ENCODE results near the gene CDC6. TPM values are rescaled to one million over a fixed set of nuclear protein-coding genes. Genes with fewer than 3 reads are reported as not detected.

CDC6 gene
- total RNA-seq, 1 donor from 2014 or later, result 1.2 TPM

DNA sequence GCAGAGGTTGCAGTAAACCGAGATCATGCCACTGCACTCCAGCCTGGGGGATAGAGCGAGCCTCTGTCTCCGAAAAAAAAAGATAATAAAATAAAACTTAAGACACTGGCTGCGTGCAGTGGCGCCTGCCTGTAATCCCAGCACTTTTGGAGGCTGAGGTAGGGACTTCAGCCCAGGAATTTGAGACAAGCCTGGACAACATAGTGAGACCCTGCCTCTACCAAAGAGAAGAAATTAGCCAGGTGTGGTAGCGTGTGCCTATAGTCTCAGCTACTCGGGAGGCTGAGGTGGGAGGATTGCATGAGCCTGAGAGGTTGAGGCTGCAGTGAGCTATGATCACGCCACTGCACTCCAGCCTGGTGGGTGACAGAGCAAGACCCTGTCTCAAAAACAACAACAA is 47.9 kb downstream of the CDC6 start:
- peak overlapping the region; percentile 82 for H3K27ac ChIP-seq
- H3K9me3 ChIP-seq, result no peaks in the 10 kb centered on the region
- H3K36me3 ChIP-seq, result no peaks in the 10 kb centered on the region
- no peak overlapping the region for H3K4me3 ChIP-seq
- no peak for DNase-seq (ENCODE audit: low spot score in 2 of 2)
- intact Hi-C loops (cut with DNase I), result no loop called here
- no peaks in the 10 kb centered on the region for H3K27me3 ChIP-seq
- TF ChIP-seq, protein P1, sequence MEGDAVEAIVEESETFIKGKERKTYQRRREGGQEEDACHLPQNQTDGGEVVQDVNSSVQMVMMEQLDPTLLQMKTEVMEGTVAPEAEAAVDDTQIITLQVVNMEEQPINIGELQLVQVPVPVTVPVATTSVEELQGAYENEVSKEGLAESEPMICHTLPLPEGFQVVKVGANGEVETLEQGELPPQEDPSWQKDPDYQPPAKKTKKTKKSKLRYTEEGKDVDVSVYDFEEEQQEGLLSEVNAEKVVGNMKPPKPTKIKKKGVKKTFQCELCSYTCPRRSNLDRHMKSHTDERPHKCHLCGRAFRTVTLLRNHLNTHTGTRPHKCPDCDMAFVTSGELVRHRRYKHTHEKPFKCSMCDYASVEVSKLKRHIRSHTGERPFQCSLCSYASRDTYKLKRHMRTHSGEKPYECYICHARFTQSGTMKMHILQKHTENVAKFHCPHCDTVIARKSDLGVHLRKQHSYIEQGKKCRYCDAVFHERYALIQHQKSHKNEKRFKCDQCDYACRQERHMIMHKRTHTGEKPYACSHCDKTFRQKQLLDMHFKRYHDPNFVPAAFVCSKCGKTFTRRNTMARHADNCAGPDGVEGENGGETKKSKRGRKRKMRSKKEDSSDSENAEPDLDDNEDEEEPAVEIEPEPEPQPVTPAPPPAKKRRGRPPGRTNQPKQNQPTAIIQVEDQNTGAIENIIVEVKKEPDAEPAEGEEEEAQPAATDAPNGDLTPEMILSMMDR (IDR thresholded peaks at IDR 0.05), result no peak
- H3K4me1 ChIP-seq, result peaks cover 38 to 55% of the 10 kb centered on the region in 2 donors

DNA sequence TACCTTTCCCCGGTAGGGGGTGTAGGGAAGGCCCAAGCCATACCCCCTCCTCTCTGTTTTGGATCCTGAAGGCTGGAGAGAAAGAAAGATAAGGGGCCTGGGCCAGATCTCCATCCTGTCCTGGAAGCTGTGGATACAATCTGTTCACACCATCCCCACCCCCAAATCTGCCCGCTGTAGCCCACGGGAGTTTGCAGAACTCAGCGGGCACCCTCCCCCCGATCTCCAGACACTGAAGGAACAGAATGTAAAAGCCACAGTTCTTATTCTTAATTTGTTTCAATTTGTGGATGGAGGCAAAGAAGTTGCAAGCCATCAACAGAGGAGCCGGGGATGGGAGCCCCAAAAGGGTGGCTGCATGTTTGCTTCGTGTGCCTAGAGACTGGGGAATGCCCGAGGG is 49.7 kb downstream of the CDC6 start:
- Histone ChIP-seq H3K36me3 (no peaks in the 10 kb centered on the region), H3K27ac (peak overlapping the region in 1 of 2 donors; percentile 5), H3K9me3 (no peaks in the 10 kb centered on the region), H3K4me3 (no peak overlapping the region), H3K4me1 (peaks cover 26 to 43% of the 10 kb centered on the region in 2 donors), H3K27me3 (no peaks in the 10 kb centered on the region)
- intact Hi-C loops (cut with DNase I), result no loop called here
- TF ChIP-seq, protein P1 (IDR thresholded peaks at IDR 0.05), result no peak
- no peak for DNase-seq (ENCODE audit: low spot score in 2 of 2)

DNA sequence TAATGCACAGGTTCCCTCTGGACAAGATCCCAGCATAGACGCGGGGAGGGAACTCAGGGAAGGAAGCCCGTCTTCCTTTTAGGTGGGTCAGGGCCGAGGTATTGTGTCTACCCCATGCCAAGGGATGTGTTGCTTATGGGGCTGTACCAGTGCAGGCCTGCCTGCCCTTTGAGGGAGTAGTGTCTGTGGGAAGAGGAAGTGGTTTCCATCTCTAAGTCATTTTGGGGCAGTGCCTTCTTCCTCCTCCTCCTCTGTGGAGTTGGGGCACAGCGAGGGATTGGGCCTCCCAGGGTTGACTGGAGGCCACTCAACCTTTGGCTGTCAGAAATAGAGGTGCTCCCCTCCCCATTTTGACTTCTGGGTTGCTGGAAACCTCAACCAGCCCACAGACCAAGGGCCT is 50.4 kb downstream of the CDC6 start:
- Histone ChIP-seq H3K9me3 (no peaks in the 10 kb centered on the region), H3K36me3 (no peaks in the 10 kb centered on the region), H3K27ac (peak overlapping the region in 1 of 2 donors; percentile 19), H3K4me3 (no peak overlapping the region), H3K4me1 (peaks cover 23 to 36% of the 10 kb centered on the region in 2 donors), H3K27me3 (no peaks in the 10 kb centered on the region)
- TF ChIP-seq, protein P1 (IDR thresholded peaks at IDR 0.05), result no peak
- intact Hi-C loops (cut with DNase I), result no loop called here
- DNase-seq (ENCODE audit: low spot score in 2 of 2), result no peak

DNA sequence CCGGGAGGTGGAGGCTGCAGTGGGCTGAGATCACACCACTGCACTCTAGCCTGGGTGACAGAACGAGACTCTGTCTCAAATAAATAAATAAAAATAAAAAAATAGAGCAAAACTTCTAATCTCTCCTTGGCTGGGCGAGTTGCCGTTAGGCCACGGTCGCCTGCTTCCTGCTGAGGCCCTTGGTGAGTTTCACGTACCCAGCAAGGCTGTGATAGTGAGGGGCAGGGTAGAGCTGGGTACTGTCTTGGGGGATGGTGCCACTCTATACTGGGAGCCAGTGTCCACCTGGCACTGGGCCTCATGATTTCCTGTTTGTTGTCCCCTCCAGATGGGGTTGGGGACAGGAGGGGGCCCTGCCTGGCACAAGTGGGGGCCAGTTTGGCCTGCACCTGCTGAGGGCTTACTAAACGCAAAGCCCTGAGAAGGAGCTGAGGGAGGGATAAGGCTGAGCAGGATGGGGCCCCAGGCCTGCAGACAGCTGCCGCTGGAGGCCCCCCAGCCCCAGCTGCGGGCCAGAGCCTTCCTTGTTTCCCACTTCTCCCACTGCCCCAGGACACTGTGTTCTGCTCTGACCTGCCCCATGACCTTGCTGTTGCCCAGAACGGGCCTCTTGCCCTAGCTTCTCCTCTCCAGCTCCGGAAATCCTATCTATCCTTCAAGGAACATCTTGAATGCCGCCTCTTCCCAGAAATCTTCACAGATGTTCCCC is 51.4 kb downstream of the CDC6 start:
- H3K9me3 ChIP-seq, result no peaks in the 10 kb centered on the region
- no peak overlapping the region for H3K4me3 ChIP-seq
- intact Hi-C loops (cut with DNase I), result no loop called here
- no peaks in the 10 kb centered on the region for H3K36me3 ChIP-seq
- TF ChIP-seq, protein P1 (IDR thresholded peaks at IDR 0.05), result no peak
- H3K27me3 ChIP-seq, result no peaks in the 10 kb centered on the region
- H3K27ac ChIP-seq, result peak overlapping the region in 1 of 2 donors; percentile 33
- DNase-seq (ENCODE audit: low spot score in 2 of 2), result no peak
- H3K4me1 ChIP-seq, result peaks cover 15 to 25% of the 10 kb centered on the region in 2 donors

DNA sequence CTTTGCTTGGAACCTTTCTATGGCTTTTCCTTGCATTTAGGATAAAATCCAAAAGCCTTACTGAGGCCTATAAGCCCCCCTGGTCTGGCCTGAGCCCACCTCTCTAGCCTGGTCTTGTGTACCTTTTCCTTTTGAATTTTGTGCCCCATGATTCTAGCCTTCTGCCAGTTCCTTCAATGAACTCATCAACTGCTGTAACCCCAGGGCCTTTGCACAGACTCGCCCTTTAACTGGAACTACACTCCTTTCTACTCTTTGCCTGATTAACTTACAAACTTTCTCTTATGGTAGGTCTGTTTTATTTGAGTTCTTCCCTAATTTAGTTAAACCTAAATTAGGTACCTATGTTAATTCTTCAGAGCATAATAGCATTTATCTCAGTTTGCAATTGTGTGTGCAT is 52.6 kb downstream of the CDC6 start:
- no peak overlapping the region for H3K4me3 ChIP-seq
- peak overlapping the region; percentile 92 to 94 for H3K27ac ChIP-seq
- no peak for DNase-seq (ENCODE audit: low spot score in 2 of 2)
- H3K9me3 ChIP-seq, result no peaks in the 10 kb centered on the region
- H3K27me3 ChIP-seq, result no peaks in the 10 kb centered on the region
- intact Hi-C loops (cut with DNase I), result no loop called here
- H3K4me1 ChIP-seq, result peaks cover 5 to 22% of the 10 kb centered on the region in 2 donors
- TF ChIP-seq, protein P1 (IDR thresholded peaks at IDR 0.05), result no peak
- H3K36me3 ChIP-seq, result no peaks in the 10 kb centered on the region

Measured in ascending aorta (tissue), 2 donors.